Bladder microvascular endothelial cell (primary cell): ENCODE data around the gene EMX2. TPM values are rescaled to one million over a fixed set of nuclear protein-coding genes. Genes with fewer than 3 reads are reported as not detected.

Experiments
- total RNA-seq: library from RNA; depleted of rRNA; stranded (reverse); fragments of >200 nt; gene quantifications from 2 replicates; pipeline ENCODE4 v1.2.3, GENCODE V29; 2014

EMX2 gene
- total RNA-seq, result not detected in 2 replicates

GRCh38 chr10:117542706-117543224, at the start of gene EMX2:
Gene EMX2 (plus strand): TSS chr10:117542746. CDS start chr10:117543268, 522 bp downstream.

Other genes starting within 250 kb of the EMX2 start
- 7.1 and 14.5 TPM in 2 replicates for gene PDZD8, start 167.3 kb upstream of the EMX2 start, total RNA-seq